ENCODE results near the gene HES7.

HES7 gene

GRCh38 chr17:8100763-8101162 lies 23.1 kb downstream of the HES7 start:
- TF ChIP-seq CTCF (IDR thresholded peaks at IDR 0.05; ENCODE audit: control insufficient read depth, insufficient read depth, low read depth, low read length, missing control alignments): no peak

DNA sequence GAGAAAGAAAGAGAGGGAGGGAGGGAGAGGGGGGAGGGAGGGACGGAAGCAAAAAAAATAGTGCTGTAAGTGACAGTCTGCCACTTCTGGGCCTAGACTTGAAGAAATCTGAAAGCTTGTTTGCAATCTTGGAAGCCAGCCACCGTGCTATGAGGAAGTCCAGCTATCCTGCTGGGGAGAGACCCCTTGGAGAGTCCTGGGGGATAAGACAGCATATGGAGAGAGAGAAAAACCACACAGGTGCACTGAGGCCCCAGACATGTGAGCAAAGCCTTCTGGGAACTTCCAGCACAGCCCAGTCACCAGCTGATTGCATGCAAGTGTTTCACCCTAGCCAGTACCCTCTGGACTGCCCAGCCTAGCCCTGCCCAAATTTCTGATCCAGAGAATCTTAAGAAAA lies 23.8 kb downstream of the HES7 start:
- no peak overlapping the region for H3K4me3 ChIP-seq (ENCODE audit: control insufficient read depth, low read depth, low read length)
- no peak for TF ChIP-seq CTCF (IDR thresholded peaks at IDR 0.05; ENCODE audit: control insufficient read depth, insufficient read depth, low read depth, low read length, missing control alignments)
- no peak for DNase-seq (ENCODE audit: low read depth)

More at GRCh38 chr17:8100763-8101162, 23.1 kb downstream of the HES7 start:
- H3K4me3 ChIP-seq (ENCODE audit: control insufficient read depth, low read depth, low read length): no peak overlapping the region
- DNase-seq (ENCODE audit: low read depth): no peak

DNA sequence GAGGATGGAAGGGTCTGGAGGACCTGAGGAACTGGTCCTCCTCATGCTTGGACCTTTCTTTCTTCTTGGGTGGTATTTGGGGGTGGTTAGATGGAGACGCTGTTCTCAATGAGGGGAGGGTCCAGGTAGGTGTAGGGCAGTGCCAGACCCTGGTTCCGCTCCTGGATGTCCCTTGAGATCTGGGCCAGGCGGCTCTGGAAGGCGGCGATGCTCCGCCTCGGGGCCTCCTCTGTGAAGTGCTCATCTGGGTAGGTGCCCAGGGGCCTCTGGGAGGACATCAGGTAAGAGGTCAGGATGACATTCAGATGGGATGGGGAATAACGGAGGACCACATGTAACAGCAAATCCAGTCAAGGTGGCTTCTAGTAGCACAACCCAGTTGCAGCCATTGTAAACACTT lies 27.4 kb downstream of the HES7 start:
- no peak for DNase-seq (ENCODE audit: low read depth)
- no peak overlapping the region for H3K4me3 ChIP-seq (ENCODE audit: control insufficient read depth, low read depth, low read length)
- no peak for TF ChIP-seq CTCF (IDR thresholded peaks at IDR 0.05; ENCODE audit: control insufficient read depth, insufficient read depth, low read depth, low read length, missing control alignments)

DNA sequence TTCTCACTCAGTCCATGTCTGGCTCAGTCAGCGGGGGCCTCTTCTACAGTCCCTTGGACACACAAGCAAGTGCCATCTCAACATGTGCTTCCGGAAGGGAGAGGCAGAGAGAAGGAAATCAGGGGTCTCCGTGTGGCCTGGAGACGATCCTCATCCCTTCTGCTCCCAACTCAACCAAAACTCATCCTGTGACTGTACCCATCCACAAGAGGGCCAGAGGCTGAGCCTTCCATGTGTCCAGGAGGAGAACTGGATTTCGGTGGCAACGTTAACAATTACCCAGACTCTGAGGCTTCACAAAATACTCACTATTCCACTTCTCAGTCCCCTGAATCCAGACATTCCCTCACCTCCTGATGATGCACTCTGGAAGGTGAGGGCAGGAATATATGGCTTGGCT lies 28.5 kb downstream of the HES7 start:
- H3K4me3 ChIP-seq (ENCODE audit: control insufficient read depth, low read depth, low read length): no peak overlapping the region
- no peak for TF ChIP-seq CTCF (IDR thresholded peaks at IDR 0.05; ENCODE audit: control insufficient read depth, insufficient read depth, low read depth, low read length, missing control alignments)
- DNase-seq (ENCODE audit: low read depth): no peak

GRCh38 chr17:8091033-8091687 lies 32.7 kb downstream of the HES7 start:
- no peak for DNase-seq (ENCODE audit: low read depth)
- TF ChIP-seq CTCF (IDR thresholded peaks at IDR 0.05; ENCODE audit: control insufficient read depth, insufficient read depth, low read depth, low read length, missing control alignments): no peak
- no peak overlapping the region for H3K4me3 ChIP-seq (ENCODE audit: control insufficient read depth, low read depth, low read length)

GRCh38 chr17:8089728-8090127 lies 34.2 kb downstream of the HES7 start:
- no peak for TF ChIP-seq CTCF (IDR thresholded peaks at IDR 0.05; ENCODE audit: control insufficient read depth, insufficient read depth, low read depth, low read length, missing control alignments)
- no peak for DNase-seq (ENCODE audit: low read depth)
- no peak overlapping the region for H3K4me3 ChIP-seq (ENCODE audit: control insufficient read depth, low read depth, low read length)

- H3K4me3 ChIP-seq (ENCODE audit: control insufficient read depth, low read depth, low read length): no peak overlapping the region
- TF ChIP-seq CTCF (IDR thresholded peaks at IDR 0.05; ENCODE audit: control insufficient read depth, insufficient read depth, low read depth, low read length, missing control alignments): no peak
- DNase-seq (ENCODE audit: low read depth): no peak
Measured at GRCh38 chr17:8087952-8088230, 36.0 kb downstream of the HES7 start.
